CD4-positive, alpha-beta T cell treated with Interleukin-17A for 1 hour (primary cell): ENCODE results near the gene FITM2.
"Not testable (repeated sequence)": the region's sequence is repeated elsewhere in the genome, so short reads cannot be mapped to it uniquely, and the experiment has no call there.

ENCODE experiments used
- DNase-seq: peaks from one replicate; pipeline ENCODE4 v3.0.0-alpha.2; 2020

The FITM2 gene

GRCh38 chr20:44310664-44311639 is at the start of gene FITM2:
Gene FITM2 (minus strand): TSS chr20:44311202. CDS start chr20:44311148, 54 bp downstream.
- DNase-seq, result peak; percentile 98

GRCh38 chr20:44360221-44360620 is 49.2 kb upstream of the FITM2 start:
- no peak for DNase-seq

- DNase-seq, result no peak
Measured at GRCh38 chr20:44358776-44359175, 47.8 kb upstream of the FITM2 start.

- no peak for DNase-seq
Measured at GRCh38 chr20:44357555-44358125, 46.6 kb upstream of the FITM2 start.

- DNase-seq, result no peak
Measured at GRCh38 chr20:44357020-44357419, 46.0 kb upstream of the FITM2 start.

GRCh38 chr20:44356353-44356723 is 45.3 kb upstream of the FITM2 start:
- no peak for DNase-seq

GRCh38 chr20:44355498-44356352 is 44.7 kb upstream of the FITM2 start, which contains the start of gene HNF4A:
Gene HNF4A (plus strand): TSS chr20:44355699. CDS start chr20:44355805, 106 bp downstream.
- no peak for DNase-seq

- DNase-seq, result no peak
Measured at GRCh38 chr20:44354979-44355497, 44.0 kb upstream of the FITM2 start.

- DNase-seq, result no peak
Measured at GRCh38 chr20:44350567-44350966, 39.6 kb upstream of the FITM2 start.

GRCh38 chr20:44349349-44349748 is 38.3 kb upstream of the FITM2 start:
- DNase-seq, result no peak

- no peak for DNase-seq
Measured at GRCh38 chr20:44348168-44348659, 37.2 kb upstream of the FITM2 start.

GRCh38 chr20:44345941-44346340 is 34.9 kb upstream of the FITM2 start:
- not testable (repeated sequence) for DNase-seq

- DNase-seq, result no peak
Measured at GRCh38 chr20:44345147-44345546, 34.1 kb upstream of the FITM2 start.

GRCh38 chr20:44344723-44345122 is 33.7 kb upstream of the FITM2 start:
- no peak for DNase-seq

GRCh38 chr20:44343162-44343675 is 32.2 kb upstream of the FITM2 start:
- DNase-seq, result no peak

GRCh38 chr20:44342248-44342647 is 31.2 kb upstream of the FITM2 start:
- DNase-seq, result no peak

- DNase-seq, result no peak
Measured at GRCh38 chr20:44336725-44337380, 25.9 kb upstream of the FITM2 start, which contains the start of gene R3HDML. Gene R3HDML (plus strand): TSS chr20:44337043. CDS start chr20:44337158, 115 bp downstream.

- DNase-seq, result no peak
Measured at GRCh38 chr20:44336086-44336485, 25.1 kb upstream of the FITM2 start.

- DNase-seq, result no peak
Measured at GRCh38 chr20:44335675-44336074, 24.7 kb upstream of the FITM2 start.

- no peak for DNase-seq
Measured at GRCh38 chr20:44334709-44335108, 23.7 kb upstream of the FITM2 start.

- no peak for DNase-seq
Measured at GRCh38 chr20:44334306-44334705, 23.3 kb upstream of the FITM2 start.

- DNase-seq, result no peak
Measured at GRCh38 chr20:44331201-44331600, 20.2 kb upstream of the FITM2 start.
